Measurements from ENCODE around the gene TUBGCP6.

TUBGCP6 gene

DNA sequence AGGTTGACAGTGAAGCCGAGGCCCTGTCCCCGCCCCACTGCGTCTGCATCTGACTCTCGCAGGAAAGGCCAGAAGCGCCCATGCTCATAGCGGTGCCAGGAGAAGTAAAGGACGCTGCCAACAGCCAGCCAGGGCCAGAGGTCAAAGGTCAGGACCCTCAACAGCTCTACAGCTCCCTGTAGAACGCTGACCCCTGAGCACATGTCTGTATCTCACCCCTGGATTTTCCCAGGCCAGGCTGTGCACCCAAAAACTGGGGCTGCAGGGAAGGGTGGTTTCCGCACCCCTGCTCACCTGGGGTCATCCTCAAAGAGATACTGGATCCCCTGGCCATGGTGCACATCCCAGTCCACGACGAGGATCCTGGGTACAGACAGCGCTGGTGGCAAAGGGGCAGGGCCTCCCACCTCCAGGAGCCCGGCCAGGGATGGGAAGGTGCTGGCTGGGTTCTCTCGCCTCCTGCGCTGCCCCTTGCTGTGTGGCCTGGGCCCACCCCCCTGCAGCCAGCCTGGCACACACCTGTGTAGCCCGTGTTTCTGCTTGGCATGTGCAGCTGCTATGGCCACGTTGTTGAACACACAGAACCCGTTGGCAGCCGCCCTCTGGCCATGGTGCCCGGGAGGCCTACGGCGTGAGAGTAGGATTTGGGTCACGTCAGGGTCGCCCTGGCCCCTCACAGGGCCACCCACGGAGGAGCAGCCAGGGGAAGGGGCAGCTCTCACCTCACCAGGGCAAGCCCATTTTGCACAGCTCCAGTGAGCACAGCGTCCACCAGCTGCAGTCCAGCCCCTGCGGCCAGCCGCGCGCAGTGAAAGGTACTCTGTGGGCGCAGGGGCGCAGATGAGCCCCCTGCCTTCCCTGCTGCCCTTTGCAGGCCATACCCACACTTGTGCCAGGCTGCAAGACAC lies 4.8 kb upstream of the TUBGCP6 start:
- DNase-seq, result no peak

DNA sequence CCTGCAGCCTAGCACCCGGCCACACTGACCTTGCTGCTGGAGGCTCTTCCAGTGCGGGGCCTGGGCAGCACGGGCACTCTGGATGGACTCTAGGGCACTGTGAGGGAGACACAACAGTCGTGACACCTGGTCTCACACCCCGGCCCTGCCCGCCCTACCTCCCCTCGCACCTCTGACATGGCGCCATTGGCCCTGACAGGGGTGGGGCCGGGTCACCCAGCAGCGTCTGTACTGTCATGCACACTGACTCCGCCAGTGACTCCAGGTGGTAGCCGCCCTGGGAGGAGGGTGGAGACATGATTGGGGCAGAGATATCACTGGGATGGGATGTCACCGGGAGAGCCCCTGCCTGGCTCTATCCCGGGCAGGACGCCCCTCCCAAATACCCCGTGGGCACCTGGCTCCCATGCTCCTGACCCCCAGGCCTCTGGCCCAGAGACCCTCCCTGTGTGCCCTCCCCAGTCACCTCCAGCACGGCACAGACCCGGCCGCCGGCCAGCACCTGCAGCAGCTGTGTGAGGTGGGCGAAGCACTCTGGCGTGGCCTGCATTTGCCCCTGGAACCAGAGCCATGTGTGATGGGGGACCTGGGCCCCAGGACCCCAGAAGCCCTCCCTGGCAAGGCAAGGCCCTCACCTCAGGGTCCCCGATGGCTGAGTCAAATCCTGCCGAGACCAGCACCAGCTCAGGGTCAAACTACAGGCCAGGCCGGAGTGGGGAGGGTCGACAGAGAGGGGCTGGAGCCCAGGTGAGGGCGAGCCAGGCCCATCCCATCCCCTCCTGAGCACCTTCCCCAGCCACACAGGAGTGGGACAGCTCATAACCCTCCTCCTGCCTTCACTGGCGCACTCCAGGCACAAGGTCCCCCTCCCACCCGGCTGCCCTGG lies 3.6 kb upstream of the TUBGCP6 start:
- no peak for DNase-seq

DNA sequence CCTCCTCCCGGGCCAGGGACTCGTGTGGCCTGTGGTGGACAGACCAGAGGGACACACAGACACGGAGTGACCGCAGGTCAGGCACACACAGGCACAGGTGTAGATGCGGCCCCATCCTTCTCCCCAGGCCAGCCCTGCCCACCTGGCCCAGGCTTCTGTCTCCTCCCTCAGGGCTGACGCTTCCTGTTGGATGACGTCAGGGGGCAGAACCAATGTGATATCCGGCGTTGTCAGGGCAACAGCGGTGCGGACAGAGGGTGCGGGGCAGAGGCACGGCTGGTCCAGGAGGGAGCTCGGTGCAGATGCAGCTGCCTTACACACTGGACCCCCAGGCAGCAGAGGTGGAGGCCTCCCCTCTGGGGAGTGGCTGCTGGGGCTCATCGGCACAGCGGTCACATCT lies 2.9 kb upstream of the TUBGCP6 start:
- DNase-seq, result no peak

DNA sequence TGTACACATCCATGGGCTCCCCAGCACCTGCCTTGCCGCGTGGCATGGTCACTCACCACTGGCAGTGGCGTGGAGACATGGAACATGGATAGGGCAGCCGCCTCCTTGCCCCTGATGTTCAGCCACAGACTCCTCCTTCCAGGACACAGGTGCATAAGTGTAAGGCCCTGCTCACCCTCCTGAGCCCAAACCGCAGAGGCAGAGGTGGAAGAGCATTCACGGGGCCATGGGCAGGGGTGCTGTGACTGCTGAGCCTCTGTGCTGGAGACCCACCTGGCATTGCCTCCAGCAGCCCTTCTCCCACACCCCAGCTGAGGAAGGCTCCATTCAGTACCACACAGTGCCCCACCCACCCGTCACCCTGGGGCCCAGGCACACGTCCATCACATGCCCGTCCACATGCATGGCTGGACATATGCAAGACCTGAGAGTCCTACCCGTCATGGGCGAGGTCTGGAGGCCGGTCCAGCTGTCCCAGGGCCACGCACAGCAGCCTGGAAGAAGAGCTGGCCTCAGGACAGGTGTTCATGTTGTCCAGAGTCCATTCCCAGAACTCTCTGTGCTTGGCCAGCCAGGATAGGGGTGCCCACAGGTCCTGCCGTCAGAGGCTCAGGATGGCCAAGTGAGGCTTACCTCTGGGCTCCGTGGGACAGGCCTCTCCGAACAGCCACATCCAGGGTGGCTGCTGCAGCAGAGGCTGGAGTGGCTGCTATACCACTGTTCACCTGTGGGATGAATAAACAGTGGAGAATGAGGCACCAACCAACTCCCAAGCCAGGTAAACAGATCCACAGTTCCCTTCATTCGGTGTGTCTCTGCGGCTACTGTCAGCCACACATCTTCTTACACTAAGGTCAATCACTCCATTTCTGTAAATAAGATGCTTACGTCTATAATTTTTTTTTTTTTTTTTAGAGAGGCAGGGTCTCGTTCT lies 1.7 kb upstream of the TUBGCP6 start:
- no peak for DNase-seq

DNA sequence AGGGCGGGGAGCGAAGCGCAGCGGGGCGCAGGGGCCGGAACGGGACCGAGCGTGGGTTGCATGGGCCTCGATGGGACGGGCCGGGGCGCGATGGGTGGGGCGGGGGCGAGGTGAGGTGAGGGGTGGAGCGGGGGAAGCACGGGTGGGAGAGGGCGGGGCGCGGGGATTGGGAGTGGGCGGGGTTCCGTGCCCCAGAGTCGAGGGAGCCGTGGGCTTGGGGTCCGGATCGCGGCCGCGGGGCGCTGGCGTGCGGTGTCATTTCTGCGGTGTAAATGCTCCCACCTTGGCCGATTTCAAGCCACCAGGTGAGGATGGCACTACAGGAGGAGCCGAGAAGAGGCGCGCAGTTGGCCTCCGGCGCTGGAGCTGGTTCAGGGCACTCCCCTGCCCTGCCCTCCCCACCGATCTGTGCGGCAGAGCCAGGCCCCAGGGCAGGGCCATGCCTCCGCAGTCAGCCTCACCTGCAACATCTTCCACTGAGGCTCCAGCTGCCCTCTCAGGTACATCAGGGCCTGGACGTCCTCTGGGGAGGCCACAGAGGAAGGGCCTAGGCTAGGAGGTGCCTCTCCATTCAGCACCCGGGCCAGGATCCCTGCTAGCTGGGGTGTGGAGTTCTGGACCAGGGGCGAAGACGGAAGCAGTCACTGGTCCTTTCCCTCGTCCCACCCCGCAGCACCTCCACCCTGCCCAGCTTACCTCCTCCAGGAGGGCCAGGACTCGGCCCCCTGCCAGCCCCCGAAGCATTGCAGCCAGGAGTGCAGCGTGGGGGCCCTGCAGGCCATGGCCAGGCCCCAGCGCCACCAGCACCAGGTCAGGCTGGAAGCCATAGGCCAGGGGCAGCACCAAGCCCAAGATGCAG lies 620 bp upstream of the TUBGCP6 start:
- no peak for DNase-seq

DNA sequence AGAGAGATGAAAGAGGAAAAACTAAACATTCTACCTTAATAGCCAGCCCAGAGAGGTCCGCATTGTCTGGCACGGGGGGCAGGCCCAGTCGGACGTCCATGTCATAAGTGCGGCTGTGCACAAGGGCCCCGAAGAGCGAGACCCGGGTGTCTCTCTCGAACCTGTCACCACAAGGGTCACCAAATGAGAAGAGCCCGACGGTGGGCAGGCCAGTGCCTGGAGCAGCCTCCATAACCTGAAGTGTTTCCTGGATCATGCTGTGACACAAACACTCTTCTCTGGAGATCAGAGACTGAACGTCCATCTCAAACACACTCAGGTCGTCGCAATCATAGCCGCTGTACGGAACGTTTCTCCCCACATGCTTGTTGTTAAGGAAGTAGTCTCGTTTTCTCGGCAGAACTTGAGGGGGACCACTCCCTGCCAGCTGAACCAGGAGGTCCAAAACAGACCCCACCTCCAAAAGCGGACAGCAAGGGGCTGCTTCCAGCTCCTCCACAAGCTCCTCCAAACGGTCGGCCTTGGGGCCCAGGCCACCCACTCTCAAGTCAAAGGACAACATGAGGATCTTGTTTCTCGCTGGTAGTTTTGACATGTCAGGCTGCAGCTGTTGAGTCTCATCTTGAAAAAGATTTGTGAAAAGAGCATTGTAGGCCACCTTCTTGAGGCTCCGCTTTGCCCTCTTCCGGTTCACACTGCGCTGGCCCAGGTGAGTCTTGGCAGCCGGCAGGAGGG lies 971 bp downstream of the TUBGCP6 start:
- DNase-seq, result peak; percentile 42

DNA sequence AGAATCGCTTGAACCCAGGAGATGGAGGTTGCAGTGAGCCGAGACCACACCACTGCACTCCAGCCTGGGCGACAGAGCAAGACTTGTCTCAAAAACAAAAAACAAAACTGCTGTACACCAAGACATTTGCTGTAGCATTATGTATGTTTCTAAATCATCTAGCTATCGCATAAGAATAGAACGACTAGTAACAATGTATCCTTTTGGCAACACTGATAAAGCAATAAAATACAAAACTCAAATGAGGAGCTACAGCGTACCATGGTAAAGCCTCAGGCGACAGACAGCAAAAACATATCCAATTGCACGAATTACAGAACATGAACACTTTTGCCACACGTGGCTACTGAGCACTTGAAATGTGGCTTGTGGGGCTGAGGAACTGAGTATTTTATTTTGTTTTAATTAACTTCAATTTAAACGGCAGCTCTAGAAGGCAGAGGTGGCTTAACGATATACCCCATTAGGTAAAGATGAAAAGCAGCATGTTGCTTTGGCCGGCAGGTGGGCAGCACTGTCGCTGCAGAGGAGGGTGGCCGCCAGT lies 2.3 kb downstream of the TUBGCP6 start:
- DNase-seq, result no peak

DNA sequence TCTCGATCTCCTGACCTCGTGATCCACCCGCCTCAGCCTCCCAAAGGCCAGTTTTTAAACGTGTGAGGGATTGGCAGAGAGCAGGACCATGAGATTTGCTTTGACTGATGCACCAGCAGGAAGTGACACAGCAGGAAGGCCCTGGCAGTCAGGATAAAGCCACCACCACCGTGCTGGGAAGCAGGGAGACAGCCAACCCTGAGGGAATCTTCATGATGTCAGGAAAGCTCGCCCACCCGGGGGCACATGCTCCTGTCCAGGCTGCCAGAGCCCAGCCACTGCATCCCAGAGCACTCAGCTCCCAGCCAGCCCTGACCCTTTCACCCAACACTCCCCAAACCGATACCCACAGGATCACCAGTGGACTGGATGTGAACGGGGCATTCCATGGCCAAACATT lies 6.1 kb downstream of the TUBGCP6 start:
- no peak for DNase-seq

DNA sequence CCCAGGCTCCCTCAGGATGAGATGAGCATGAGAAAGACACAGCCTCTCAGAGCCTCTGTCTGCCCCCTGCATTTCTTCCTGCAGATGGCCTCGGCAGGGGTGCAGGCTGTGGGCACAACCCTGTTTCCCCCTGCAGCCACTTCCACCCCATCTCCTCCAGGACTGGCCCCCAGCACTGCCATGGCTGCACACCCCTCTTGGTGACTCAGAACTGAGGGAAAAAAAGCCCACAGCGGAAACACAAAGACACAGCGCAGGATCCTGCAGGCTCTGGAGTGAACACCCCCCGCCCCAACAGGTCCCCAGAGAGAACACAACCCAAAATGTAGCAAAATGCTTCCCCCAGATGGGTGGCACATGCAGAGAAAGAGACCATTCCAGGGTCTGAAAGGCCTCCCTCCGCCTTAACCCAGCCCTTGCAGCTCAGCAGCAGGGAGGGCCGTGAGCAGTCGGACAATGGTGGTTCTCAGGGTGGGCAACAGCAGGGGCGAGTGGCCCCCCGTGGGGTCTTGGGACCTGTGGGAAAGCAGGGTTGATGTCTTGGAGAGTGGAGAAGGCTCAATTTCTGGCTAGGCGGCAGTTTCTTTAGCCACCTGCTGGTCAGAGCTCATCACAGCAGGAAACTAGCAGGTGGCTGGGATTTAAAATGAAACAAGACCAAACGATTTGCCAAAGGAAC lies 8.0 kb downstream of the TUBGCP6 start:
- peak; percentile 33 for DNase-seq

DNA sequence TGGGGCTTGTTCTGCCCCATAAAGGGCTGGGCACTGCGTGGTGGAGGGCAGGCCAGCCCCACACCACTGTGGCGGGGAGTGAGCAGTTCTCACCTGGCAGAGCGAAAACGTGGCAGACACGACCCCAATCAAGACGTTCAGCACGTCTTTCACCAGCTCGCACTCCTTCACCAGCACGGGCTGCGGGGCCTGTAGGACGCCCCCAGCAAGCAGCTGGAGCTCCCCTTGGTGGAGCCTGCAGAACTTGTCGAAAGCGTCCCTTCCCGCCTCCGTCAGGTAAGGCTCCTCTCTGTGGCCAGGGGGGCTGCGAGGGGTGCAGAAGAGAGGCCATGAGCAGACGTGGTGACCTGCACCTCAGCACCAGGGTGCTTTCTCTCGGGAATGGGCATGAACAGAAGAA lies 11.6 kb downstream of the TUBGCP6 start:
- DNase-seq, result no peak

DNA sequence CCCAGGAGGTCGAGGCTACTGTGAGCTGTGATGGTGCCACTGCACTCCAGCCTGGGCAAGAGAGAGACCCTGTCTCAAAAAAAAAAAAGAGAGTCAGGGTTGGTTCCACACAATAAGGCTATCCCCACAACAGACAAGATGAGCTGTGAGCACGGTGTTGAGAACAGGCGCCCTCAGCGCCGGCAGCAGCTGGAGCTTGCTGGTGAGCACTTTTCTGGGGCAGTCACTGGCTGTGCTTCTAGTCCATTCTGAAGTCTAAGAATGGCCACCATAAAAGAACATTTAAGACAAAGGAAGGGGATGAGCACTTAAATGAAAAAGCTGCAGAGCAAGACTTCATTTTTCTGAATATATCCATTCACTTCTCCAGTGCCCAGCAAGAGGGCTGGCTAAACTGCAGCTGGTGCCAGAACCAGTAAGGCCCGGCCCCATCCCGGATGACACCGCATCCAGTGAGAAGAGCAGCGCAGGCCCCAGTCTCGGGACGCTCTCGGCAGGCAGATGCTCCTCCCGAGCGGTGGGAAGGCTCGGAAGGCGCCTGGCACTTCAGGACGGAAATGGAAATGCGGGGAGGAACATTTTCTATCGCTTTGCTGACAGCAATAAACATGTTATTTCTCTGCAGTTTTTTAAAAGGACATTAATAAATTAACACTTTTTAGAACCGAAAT lies 12.2 kb downstream of the TUBGCP6 start:
- no peak for DNase-seq

DNA sequence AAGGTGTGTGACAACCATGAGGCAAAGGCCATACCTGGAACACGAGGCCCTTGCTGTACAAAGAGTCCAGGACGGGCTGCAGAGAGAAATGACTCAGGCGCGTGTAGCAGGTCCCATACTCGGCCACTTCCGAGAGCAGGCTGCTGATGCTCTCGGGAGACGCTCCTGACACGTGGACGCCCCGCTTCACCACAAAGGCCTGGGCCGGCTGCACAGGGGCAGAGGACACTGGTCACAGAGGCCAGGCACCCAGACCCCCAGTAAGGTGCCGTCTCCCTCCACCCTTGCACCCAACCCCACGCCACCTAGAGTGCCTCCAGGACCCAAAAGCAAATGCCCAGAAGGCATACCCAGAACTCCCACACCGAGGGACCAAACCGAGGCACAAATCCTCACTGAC lies 15.5 kb downstream of the TUBGCP6 start:
- no peak for DNase-seq

DNA sequence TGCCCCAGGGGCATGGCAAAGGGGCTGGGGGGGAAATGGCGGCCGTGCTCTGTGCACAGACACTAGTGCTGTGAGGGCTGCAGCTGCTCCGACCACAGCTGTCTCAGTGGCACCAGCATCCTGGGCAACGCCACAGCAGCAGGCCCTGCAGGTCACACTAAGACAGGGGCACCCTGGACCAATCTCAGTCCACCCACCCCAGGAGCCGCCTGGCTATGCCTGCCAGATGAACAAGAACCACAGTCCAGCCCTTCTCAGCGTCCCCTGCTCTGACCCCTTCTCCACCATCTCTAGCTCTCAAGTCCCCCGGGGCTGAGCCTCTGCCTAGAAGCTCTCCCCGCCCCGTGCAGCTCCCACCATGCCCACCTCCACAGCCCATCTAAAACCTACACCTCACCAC lies 16.5 kb downstream of the TUBGCP6 start:
- no peak for DNase-seq

DNA sequence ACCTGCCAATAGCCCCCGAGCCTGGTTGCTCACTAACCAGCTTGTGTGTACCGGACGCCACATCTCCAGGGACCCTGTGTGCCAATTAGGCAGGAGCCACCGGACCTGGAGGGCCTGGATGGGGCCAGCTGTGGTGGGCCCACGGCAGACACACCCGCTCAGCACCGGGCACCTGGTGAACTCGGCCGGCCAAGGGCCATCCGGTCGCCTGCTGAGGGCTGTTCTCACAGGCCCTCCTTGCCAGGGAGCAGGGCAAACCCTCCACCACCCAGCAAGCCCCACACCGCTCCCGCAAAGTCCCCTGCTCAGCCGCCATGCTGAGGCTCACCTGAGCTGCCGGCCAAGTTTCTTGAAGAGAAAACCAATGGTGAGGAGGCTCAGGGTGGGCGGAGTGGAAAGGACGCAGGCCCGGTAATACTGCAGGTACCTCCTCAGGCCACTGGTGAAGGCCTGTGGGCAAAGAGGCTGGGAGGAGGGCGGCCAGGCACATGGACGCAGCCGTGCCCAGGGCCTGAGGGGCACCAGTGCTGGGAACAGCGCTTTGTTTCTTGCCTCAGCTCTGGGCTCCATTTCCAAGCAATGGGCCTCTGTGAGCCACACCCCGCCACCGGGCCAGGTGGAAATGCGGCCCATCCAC lies 17.1 kb downstream of the TUBGCP6 start:
- DNase-seq, result no peak

DNA sequence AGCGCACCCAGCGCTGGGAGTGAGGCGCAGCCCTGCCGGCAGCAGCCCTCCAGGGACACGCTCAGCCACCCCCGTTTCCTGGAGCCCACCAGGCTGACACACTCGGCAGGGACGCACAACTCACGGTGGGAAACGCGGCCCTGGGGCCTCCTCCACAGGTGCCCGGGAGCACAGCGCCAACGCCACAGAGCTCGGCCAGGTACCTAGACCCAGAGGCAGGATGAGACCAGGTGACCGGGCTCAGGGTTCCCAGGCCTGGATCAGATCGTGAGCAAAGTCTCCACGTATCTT lies 18.0 kb downstream of the TUBGCP6 start:
- no peak for DNase-seq

DNA sequence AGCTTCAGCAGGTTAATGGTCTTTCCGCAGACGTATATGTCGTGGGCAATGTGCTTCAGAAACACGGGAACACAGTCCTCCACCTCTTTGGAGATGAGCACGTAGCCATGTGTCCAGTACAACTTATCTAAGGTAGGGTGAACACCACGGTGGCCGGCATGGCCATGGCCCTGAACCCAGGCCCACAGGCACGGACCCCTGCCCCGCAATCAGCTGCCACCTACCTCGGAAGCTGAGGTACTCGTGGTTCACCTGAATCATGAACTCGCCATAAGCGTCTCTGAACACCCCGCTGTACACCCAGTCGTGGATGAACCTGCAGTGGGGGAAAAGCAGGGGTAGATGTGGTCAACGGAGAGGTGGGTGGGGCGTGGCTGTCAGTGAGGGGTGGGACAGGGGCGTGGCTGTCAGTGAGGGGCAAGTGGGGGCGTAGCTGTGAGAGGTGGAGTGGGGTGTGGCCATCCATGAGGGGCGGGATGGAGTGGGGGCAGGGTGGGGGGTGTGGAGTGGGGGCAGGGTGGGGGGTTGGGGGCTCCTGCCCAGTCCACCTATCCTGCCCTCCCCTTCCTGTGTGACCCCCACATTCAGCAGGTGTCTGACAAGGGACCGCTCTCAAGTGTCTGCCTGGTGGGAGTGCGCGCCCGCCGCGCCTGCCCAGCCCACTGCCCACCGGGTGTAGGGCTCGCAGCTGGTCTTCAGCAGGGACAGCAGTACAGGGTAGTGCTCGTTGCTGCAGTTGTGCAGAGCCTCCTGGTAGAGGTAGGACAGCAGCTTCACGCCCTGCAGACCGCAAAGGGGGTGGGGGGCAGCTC lies 18.6 kb downstream of the TUBGCP6 start:
- no peak for DNase-seq

DNA sequence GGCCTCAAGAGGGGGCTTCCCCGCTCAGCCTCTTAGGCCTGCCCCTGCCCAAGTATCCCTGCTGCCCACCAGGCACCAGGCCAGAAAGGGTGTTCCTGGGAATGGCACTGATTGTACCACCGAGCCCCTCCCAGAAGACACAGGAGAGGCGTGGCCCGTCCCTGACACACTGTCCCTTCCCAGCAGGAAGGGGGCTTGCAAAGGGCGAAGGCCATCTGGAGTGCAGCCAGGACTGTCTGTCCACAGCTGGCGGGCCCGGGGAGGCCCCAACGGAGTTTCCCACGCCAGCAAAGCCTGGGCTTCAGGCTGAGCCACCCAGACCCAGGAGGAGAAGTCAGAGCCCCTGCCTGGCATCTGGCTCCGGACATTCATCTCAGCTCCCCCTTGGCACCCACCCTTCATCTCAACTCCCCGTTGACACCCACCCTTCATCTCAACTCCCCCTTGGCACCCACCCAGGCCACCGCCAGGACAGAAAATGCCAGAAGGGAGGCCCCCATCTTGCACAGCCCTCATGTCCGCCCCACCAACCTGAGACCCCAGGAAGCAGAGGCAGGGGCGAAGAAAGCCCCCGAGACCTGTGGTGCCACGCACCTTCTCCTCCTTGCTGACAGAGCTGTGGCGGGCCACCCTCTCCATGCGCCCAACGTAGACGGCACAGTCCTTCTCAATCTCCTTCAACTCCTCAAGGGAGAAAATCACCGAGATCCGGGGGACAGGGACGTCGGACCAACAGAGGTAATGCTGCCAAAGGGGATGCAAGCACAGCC lies 19.4 kb downstream of the TUBGCP6 start:
- DNase-seq, result no peak

DNA sequence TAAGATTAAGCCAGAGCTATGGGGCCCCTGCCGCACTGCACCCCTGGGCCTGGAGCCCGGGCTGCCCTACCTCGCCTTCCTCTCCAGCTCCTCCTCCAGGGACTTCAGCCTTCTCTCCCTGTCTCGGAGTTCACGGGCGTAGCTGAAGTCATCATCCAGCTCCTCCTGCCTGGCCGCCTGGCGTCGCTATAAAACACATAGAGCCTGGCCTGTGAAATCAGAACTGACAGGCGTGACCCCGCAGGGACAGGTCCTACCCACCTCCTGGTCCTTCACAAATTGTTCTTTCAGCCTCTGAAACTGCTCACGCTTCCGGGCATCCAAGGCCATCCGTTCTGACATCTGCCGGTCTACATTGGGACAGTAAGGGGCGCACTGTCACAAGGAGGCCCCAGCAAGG lies 20.8 kb downstream of the TUBGCP6 start:
- no peak for DNase-seq
